ENCODE data around the gene TAOK1.

- TF ChIP-seq CTCF (IDR thresholded peaks at IDR 0.05) = no peak
- no peak for TF ChIP-seq POLR2A (IDR thresholded peaks at IDR 0.05)
These were observed 173.7 kb downstream of the TAOK1 start for GRCh38 chr17:29563816-29564215.
